Upper lobe of right lung (tissue), 1 donor: Measurements from ENCODE around the gene TDRD9. TPM values are rescaled to one million over a fixed set of nuclear protein-coding genes. Genes with fewer than 3 reads are reported as not detected.

Experiments
- ATAC-seq: fragments of 200-7000 bp; cut with Tn5 transposase; one replicate; pipeline ENCODE4 v1.9.1; 2020; ENCODE audit warnings: mild to moderate bottlenecking, moderate library complexity
- DNase-seq: peaks from one replicate; pipeline ENCODE4 v3.0.0-alpha.2; 2020
- H3K27ac ChIP-seq: fragments of 200-600 bp; one replicate; pipeline ENCODE4 v1.8.0; 2022
- H3K27me3 ChIP-seq: fragments of 200-600 bp; one replicate; pipeline ENCODE4 v1.8.0; 2022; ENCODE audit warnings: mild to moderate bottlenecking
- H3K36me3 ChIP-seq: fragments of 200-600 bp; one replicate; pipeline ENCODE4 v1.8.0; 2022
- H3K4me1 ChIP-seq: fragments of 200-600 bp; one replicate; pipeline ENCODE4 v1.8.0; 2022
- H3K4me3 ChIP-seq: fragments of 200-600 bp; one replicate; pipeline ENCODE4 v1.8.0; 2022; ENCODE audit warnings: mild to moderate bottlenecking
- H3K9me3 ChIP-seq: fragments of 200-600 bp; one replicate; pipeline ENCODE4 v1.8.0; 2022
- CTCF ChIP-seq: fragments of 200-600 bp; IDR thresholded peaks from one replicate; pipeline ENCODE4 v1.8.0; 2022; ENCODE audit warnings: antibody characterized with exemption
- intact Hi-C: fragments of 100-400 bp; cut with DNase I; formaldehyde crosslinking; loops from one replicate; pipeline ENCODE4 v1.11.0; 2022
- total RNA-seq: library from RNA; stranded (reverse); fragmentation: NEBNext Ultra II Directional; extraction: Animal tissue kit (Norgen Biotek cat#: 25700); gene quantifications from one replicate; pipeline ENCODE4 v1.2.1, GENCODE V29; 2021
- donor health status: DM: no; HTN: yes; CAD: no; lungs with severe emphysema.

The TDRD9 gene
- total RNA-seq, 1 donor from 2014 or later, result 6.2 TPM

- intact Hi-C loops, result no loop called here
- peak; percentile 54 for DNase-seq
- no peak for TF ChIP-seq CTCF
- Histone ChIP-seq H3K36me3 (no peaks in the 10 kb centered on the region), H3K4me3 (no peak overlapping the region), H3K4me1 (peaks cover 9% of the 10 kb centered on the region), H3K9me3 (no peaks in the 10 kb centered on the region), H3K27me3 (peaks cover 9% of the 10 kb centered on the region), H3K27ac (no peak overlapping the region)
- ATAC-seq, result no peak
These were observed 165.9 kb downstream of the TDRD9 start for GRCh38 chr14:104094056-104094708.

- no peak overlapping the region for H3K27ac ChIP-seq
- peak; percentile 95 for TF ChIP-seq CTCF
- DNase-seq (peak; percentile 88), ATAC-seq (peak; percentile 78)
- H3K36me3 ChIP-seq, result no peaks in the 10 kb centered on the region
- H3K4me1 ChIP-seq, result peaks cover 9% of the 10 kb centered on the region
- H3K27me3 ChIP-seq, result peaks cover 9% of the 10 kb centered on the region
- intact Hi-C loops, result no loop called here
- H3K9me3 ChIP-seq, result no peaks in the 10 kb centered on the region
- no peak overlapping the region for H3K4me3 ChIP-seq
These were observed 166.6 kb downstream of the TDRD9 start for GRCh38 chr14:104094709-104095425.

- H3K4me3 ChIP-seq, result no peak overlapping the region
- no peak for TF ChIP-seq CTCF
- H3K27me3 ChIP-seq, result peaks cover 9% of the 10 kb centered on the region
- intact Hi-C loops, result no loop called here
- no peaks in the 10 kb centered on the region for H3K9me3 ChIP-seq
- no peak overlapping the region for H3K27ac ChIP-seq
- no peaks in the 10 kb centered on the region for H3K36me3 ChIP-seq
- ATAC-seq (no peak), DNase-seq (peak; percentile 60)
- peaks cover 9% of the 10 kb centered on the region for H3K4me1 ChIP-seq
These were observed 167.4 kb downstream of the TDRD9 start for GRCh38 chr14:104095426-104096310.

GRCh38 chr14:104096318-104096717, 168.1 kb downstream of the TDRD9 start:
- H3K9me3 ChIP-seq, result no peaks in the 10 kb centered on the region
- no peak for TF ChIP-seq CTCF
- peak; percentile 53 for DNase-seq
- H3K4me3 ChIP-seq, result no peak overlapping the region
- H3K36me3 ChIP-seq, result no peaks in the 10 kb centered on the region
- intact Hi-C loops, result no loop called here
- H3K27ac ChIP-seq, result no peak overlapping the region
- ATAC-seq, result no peak
- H3K4me1 ChIP-seq, result peaks cover 9% of the 10 kb centered on the region
- peaks cover 9% of the 10 kb centered on the region for H3K27me3 ChIP-seq

GRCh38 chr14:104096751-104097700, 168.8 kb downstream of the TDRD9 start:
- H3K9me3 ChIP-seq, result no peaks in the 10 kb centered on the region
- intact Hi-C loops, result no loop called here

More at GRCh38 chr14:104096751-104097700, 168.8 kb downstream of the TDRD9 start:
- ATAC-seq (no peak), DNase-seq (peak; percentile 61)
- H3K27ac ChIP-seq, result no peak overlapping the region
- TF ChIP-seq CTCF, result no peak
- no peak overlapping the region for H3K4me3 ChIP-seq
- no peaks in the 10 kb centered on the region for H3K36me3 ChIP-seq
- peaks cover 9% of the 10 kb centered on the region for H3K27me3 ChIP-seq
- peaks cover 9% of the 10 kb centered on the region for H3K4me1 ChIP-seq
